Measurements from ENCODE around the gene SPTB.

The SPTB gene

DNA sequence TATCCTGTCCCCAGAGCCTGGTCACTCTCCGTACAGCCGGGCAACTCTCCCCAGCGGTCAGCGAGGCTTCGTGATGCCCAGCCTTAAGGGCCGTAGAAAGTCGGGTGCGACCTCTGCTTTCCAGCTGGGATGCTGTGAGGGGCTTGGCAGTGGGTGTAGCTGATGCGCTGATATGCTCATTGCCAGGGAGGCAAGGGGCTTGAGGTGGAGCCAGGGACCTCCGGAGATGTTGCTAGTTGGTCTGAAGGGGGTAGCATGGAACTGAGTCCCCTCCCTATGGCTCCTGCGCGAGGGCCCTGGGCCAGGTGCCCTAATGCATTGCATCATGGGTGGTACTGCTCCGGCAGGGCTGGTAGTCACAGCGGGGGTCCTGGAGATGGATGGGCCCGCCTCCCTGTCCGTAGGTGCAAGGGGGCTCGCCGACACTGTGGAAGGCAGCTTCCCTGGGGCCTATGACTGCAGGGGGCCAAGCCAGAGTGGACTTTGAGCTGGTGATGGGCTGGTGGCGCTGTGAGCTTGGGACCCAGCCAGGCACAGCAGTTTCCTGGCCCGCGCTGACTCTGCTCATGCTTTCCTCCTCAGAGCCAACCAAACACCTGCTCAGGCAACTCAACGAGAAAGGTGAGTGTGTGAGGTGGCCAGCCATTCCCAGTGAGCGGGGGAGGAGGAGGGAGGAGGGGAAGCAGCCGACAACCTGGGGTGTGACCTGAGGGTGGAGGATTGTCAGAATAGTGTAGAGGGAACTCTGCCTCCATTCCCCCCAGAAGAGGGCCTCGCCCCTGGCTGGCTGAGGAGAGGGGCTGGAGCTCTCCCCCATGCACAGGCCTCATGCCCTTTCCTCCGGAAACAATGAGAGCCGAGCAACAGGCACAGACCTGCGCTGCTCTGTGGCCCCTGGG, 143.2 kb downstream of the SPTB start:
- no peak overlapping the region for H3K27ac Mint-ChIP-seq
- H3K9me3 Mint-ChIP-seq = no peaks in the 10 kb centered on the region
- no peak overlapping the region for H3K4me3 Mint-ChIP-seq
- H3K27me3 Mint-ChIP-seq = no peaks in the 10 kb centered on the region
- DNase-seq (no peak), ATAC-seq (no peak)
- H3K4me1 Mint-ChIP-seq = no peaks in the 10 kb centered on the region

DNA sequence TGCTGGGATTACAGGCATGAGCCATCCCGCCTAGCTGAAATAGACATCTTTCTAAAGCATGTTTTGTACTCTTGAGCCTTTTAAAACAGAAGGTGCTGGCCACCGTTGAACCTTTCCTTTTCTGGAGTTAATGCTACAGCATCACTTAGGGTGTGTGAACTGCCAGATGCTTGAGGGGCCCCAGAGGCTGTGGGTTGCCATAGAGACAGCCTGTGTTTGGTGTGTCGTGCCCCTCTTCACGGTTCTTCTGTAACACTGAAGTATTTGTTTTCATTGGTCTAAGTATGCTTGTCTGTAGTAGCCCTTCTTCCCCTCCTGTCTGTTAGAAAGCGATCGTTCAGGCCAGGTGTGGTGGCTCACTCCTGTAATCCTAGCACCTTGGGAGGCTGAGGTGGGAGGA, 144.7 kb downstream of the SPTB start:
- Mint-ChIP-seq H3K9me3 (no peaks in the 10 kb centered on the region), H3K27ac (no peak overlapping the region), H3K4me3 (no peak overlapping the region), H3K27me3 (no peaks in the 10 kb centered on the region), H3K4me1 (no peaks in the 10 kb centered on the region)
- no peak for ATAC-seq
- no peak for DNase-seq

DNA sequence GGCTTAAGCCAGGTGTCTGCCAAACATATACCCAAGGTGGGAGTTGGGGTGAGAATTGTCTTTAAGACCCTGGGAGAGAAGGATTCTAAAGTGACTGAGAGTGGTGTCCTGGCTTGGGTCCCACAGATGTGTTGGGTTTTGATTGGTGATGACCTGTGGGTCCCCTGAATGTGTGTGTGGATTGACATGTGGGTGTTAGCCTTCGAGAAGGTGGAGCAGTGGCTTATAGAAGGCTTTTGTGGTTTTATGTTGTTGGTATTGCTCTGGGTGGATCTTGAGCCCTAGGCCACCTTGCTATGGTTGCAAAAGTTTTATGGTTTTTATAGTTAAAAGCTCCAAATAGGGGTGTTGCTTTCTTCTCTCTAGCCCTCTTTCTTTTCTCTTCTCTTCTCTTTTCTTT, 145.8 kb downstream of the SPTB start:
- Mint-ChIP-seq H3K4me1 (no peaks in the 10 kb centered on the region), H3K4me3 (no peak overlapping the region), H3K27me3 (no peaks in the 10 kb centered on the region), H3K9me3 (no peaks in the 10 kb centered on the region), H3K27ac (no peak overlapping the region)
- no peak for DNase-seq
- ATAC-seq = no peak

DNA sequence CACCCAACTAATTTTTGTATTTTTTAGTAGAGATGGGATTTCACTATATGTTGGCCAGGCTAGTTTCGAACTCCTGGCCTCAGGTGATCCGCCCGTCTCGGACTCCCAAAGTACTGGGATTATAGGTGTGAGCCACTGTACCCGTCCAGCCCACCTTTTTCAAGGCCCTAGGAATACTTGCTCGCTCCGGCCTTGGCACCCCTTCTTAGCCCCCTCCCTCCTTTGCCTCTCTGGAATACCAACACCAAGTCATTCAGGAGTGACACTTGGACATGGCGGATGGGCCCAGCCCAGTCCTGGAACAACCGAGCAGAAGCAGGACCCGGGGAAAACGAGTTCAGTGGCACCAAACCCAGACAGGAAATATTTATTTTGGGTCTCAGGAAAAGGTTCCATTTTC, 146.4 kb downstream of the SPTB start:
- H3K4me3 Mint-ChIP-seq = no peak overlapping the region
- no peak for ATAC-seq
- DNase-seq = no peak
- H3K27me3 Mint-ChIP-seq = no peaks in the 10 kb centered on the region
- no peaks in the 10 kb centered on the region for H3K4me1 Mint-ChIP-seq
- no peak overlapping the region for H3K27ac Mint-ChIP-seq
- H3K9me3 Mint-ChIP-seq = no peaks in the 10 kb centered on the region

DNA sequence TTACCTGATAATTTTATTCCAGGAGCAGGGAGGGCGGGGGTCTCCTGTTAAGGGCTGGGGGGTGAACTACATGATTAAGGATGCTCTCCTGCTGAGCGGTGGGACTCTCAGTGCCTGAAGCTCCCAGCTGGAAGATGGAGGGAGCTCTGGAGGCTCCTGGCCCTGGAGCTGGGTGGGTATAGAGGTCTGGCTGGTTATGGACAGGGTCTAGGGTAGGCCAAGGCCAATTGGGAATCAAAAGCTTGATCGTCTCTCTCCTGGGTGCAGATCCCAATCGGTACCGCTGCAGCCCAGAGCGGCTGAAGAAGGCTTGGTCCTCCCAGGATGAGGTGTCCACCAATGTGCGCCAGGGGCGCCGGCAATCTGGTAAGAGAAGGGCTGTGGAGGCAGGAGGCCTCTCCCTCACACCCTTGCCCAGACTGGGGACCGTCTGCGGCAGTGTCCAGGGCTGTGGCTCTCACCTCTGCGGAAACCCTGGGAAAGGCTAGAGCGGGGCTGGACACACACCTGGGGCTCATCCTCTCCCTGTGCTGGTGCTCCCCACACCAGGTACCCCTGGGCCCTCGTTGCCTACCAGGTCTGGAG, 147.1 kb downstream of the SPTB start:
- no peak overlapping the region for H3K27ac Mint-ChIP-seq
- no peaks in the 10 kb centered on the region for H3K4me1 Mint-ChIP-seq
- H3K27me3 Mint-ChIP-seq = no peaks in the 10 kb centered on the region
- H3K9me3 Mint-ChIP-seq = no peaks in the 10 kb centered on the region
- DNase-seq (no peak), ATAC-seq (no peak)
- no peak overlapping the region for H3K4me3 Mint-ChIP-seq

DNA sequence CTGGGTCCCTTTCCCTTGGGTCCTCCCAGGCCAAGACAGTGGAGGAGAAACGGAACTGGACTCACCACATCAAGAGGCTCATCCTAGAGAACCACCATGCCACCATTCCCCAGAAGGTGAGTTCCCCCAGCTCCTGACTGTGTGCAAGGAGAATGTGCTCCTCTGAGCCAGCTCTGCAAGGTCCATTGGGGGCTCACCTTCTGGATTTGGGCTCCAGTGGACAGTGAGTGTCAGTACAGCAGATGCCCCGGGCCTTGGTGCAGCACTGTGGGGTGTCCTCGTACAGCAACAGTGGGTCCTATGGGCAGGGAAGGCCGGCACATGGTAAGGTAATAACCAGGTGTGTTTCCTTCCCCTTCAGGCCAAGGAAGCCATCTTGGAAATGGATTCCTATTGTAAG, 147.6 kb downstream of the SPTB start:
- H3K4me3 Mint-ChIP-seq = no peak overlapping the region
- H3K27ac Mint-ChIP-seq = no peak overlapping the region
- H3K4me1 Mint-ChIP-seq = no peaks in the 10 kb centered on the region
- DNase-seq = no peak
- no peaks in the 10 kb centered on the region for H3K27me3 Mint-ChIP-seq
- H3K9me3 Mint-ChIP-seq = no peaks in the 10 kb centered on the region
- no peak for ATAC-seq

DNA sequence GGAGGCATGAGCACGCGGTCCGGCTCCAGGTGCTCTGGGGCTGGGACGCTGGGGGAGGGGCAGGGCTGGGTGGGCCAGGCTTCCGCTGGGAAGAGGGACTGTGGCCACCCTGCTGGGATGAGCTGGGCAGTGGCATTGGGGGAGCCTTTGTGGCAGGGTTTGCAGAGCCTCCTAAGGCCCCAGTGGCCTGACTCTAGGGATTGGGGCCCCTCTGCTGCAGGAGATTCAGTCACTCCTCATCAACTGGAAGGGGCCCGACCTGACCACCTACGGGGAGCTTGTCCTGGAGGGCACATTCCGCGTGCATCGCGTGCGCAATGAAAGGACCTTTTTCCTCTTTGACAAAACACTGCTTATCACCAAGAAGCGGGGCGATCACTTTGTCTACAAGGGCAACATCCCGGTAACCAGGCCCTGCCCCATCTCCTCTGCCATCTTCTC, 148.5 kb downstream of the SPTB start:
- H3K27me3 Mint-ChIP-seq = no peaks in the 10 kb centered on the region
- H3K27ac Mint-ChIP-seq = no peak overlapping the region
- DNase-seq (no peak), ATAC-seq (no peak)
- H3K4me3 Mint-ChIP-seq = no peak overlapping the region
- H3K9me3 Mint-ChIP-seq = no peaks in the 10 kb centered on the region
- no peaks in the 10 kb centered on the region for H3K4me1 Mint-ChIP-seq

DNA sequence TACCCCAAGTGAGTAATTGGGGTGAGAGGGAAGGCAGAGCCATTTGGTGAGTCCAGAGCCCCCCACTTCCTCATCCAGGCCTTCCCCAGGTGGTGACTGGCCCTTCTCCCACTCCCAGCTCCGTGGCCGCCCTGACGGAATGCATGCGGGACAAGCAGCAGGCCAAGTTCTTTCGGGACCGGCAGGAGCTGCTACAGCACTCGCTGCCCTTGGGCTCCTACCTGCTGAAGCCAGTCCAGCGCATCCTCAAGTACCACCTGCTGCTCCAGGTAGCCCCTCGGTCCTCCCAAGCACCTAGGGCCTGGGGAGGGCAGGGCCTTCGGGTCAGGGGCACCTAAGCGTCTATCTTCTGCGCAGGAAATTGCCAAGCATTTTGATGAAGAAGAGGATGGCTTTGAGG, 149.0 kb downstream of the SPTB start:
- Mint-ChIP-seq H3K4me3 (no peak overlapping the region), H3K27me3 (no peaks in the 10 kb centered on the region), H3K4me1 (no peaks in the 10 kb centered on the region), H3K27ac (no peak overlapping the region), H3K9me3 (no peaks in the 10 kb centered on the region)
- DNase-seq (no peak), ATAC-seq (no peak)

DNA sequence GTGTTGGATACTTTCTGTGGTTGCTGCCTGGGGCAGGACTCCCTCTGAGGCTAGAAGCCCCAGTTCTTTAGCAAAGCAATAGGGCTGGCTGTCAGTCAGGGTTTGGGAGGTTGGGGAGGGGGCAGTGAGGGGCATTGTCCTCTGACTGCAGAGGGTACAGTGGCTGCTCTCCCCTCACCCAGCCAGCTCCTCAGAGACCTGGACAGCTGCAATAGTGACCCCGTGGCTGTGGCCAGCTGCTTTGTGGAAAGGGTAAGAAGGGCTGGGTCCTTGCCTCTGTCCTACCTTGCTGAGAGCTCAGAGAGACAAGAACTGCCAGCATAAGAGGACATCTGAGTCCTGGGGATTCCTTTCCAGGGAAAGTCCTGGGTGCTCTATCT, 149.7 kb downstream of the SPTB start:
- Mint-ChIP-seq H3K27ac (peak overlapping the region in 1 of 2 donors; percentile 22), H3K27me3 (no peaks in the 10 kb centered on the region), H3K4me1 (no peaks in the 10 kb centered on the region), H3K4me3 (no peak overlapping the region), H3K9me3 (no peaks in the 10 kb centered on the region)
- DNase-seq = no peak
- ATAC-seq = no peak

DNA sequence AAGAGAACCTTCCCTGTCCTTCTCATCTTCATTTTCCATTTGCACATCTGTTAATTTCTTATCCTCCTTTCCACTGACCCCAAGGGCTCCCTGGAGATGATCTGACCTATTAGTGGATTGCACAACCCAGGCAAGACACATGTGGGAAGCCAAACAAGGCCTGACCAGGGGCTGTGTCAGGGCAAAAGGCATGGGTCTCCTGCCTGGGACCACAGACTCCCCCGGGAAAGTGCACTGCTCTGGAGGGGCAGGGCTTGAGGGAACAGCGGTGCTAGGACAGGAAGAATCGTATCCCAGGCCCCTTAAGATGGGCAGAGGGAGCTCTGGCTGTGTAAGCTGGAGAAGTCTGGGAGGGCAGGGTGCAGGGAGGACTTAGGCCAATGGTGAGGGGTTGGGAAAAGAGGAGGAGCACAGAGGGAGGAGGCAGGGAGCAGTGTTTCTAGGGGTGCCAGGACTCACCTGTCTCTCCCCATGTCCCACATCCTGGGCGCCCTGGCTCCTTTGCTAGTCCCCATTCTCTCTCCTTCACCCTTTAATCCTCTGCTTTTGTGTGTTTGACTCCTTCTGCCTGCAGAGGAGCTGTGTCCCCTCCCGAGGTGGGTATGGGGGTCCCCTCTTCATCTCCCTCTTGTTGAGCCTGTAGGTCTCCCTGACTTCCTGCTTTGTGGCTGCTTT, 150.2 kb downstream of the SPTB start:
- no peak for ATAC-seq
- H3K9me3 Mint-ChIP-seq = no peaks in the 10 kb centered on the region
- no peak for DNase-seq
- H3K4me1 Mint-ChIP-seq = no peaks in the 10 kb centered on the region
- H3K27me3 Mint-ChIP-seq = no peaks in the 10 kb centered on the region
- H3K27ac Mint-ChIP-seq = no peak overlapping the region
- no peak overlapping the region for H3K4me3 Mint-ChIP-seq

DNA sequence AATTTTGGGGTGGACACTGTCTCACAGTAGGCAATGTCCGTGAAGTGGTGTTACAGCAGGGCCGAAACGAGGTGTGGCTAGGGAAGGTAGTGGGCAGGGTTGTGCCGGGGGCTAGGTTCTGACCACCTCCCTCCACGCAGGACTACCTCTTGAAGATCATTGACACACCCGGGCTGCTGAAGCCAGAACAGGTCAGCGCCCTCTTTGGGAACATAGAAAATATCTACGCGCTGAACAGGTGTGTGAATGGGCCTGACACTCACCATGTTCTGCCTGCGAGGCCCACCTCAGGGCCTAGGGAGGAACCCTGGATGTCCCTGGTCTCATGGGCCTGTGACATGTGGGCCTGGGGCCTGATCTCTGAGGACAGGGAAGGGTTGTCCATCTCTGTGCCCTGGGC, 150.9 kb downstream of the SPTB start:
- H3K27ac Mint-ChIP-seq = no peak overlapping the region

DNA sequence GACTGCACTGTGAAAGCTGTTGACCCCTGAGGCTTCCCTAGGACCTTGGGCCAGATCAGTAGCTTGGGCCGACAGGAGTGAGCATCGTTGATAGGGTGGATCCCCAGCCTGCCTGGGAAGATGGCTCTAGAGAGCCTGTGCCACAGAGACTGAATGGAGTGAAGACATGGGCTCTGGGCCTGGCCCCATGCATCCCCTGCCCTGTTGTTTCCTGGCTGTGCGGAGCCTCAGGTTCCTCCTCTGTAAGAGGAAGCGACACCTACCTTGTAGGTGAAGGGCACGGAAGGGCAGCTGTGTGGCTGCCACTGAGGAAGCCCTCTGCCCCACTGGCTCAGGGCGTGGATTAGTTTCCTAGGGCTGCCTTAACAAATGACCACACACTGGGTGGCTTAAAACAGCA, 151.6 kb downstream of the SPTB start:
- peaks cover 6% of the 10 kb centered on the region for H3K4me1 Mint-ChIP-seq
- H3K9me3 Mint-ChIP-seq = no peaks in the 10 kb centered on the region
- H3K27ac Mint-ChIP-seq = no peak overlapping the region
- no peaks in the 10 kb centered on the region for H3K27me3 Mint-ChIP-seq
- H3K4me3 Mint-ChIP-seq = no peak overlapping the region
- no peak for ATAC-seq
- DNase-seq = no peak

More for the DNA sequence above, 150.9 kb downstream of the SPTB start:
- Mint-ChIP-seq H3K27me3 (no peaks in the 10 kb centered on the region), H3K9me3 (no peaks in the 10 kb centered on the region), H3K4me3 (no peak overlapping the region), H3K4me1 (peaks cover 1% of the 10 kb centered on the region)
- DNase-seq = no peak
- no peak for ATAC-seq

DNA sequence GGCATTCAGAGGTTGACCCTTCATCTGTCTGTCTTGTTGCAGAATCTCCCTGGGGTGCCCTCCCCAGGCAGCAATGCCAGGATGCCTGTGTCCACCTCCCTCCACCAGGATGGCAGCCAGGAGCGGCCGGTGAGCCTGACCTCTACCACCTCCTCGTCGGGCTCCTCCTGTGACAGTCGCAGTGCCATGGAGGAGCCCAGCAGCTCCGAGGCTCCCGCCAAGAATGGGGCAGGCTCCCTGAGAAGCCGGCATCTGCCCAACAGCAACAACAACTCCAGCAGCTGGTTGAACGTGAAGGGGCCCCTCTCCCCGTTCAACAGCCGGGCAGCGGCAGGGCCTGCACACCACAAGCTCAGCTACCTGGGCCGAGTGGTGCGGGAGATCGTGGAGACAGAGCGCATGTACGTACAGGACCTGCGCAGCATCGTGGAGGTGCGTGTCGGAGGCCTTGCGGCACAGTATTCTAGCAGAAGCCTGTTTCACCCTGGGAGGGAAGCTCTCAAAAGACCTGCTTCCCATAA, 152.1 kb downstream of the SPTB start:
- Mint-ChIP-seq H3K27ac (no peak overlapping the region), H3K27me3 (no peaks in the 10 kb centered on the region), H3K9me3 (no peaks in the 10 kb centered on the region), H3K4me3 (no peak overlapping the region), H3K4me1 (peaks cover 10% of the 10 kb centered on the region)
- no peak for ATAC-seq
- no peak for DNase-seq

DNA sequence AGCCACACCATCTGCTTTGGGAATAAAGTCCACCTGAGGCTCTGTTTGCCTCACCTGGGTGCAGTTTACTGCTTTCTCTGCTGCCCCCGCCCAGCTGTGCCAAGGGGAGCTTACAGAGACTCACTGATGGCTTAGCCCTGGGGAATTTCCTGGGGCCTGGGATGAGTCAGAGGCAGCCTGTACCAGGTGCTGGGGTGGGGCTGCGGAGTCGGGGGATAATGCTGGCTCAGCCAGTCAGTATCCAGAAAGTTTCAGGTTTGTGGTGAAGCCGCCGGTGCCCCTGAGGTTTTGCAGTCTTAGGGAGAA, 153.2 kb downstream of the SPTB start:
- Mint-ChIP-seq H3K27ac (no peak overlapping the region), H3K4me3 (no peak overlapping the region), H3K9me3 (no peaks in the 10 kb centered on the region), H3K4me1 (peaks cover 13% of the 10 kb centered on the region), H3K27me3 (no peaks in the 10 kb centered on the region)
- ATAC-seq (no peak), DNase-seq (no peak)

DNA sequence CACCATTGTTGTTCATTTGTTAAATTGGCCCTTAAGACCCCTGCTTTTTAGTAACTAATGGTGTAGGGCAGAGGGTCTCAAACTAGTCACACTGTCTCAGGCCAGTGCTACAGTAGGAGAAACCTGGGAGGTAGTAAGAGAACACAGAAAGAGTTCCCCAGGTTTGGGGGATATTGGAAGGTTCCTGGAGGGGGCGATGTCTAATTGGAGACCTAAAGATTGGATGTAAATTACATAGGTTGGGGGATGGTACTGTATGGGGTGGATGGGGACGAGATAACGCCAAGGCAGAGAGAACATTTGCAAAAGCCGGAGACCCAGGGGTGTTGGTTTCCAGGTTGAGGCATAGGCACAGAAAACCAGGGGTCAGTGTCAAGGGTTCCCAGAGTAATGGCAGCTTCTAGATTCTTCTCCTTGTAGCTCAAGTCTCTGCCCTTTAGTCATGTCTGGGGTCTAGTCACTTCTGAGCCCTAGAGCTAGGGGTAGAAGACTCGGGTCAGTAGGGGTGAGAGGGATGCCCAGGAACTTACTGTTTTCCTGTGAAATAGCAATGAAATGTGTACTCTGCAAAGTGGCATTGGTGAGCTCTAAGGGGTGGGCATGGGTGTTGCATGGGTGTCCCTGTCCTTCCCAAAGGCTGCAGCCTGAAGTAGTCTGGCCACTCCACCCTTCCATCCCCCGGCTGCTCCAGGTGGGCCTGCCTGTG, 153.7 kb downstream of the SPTB start:
- Mint-ChIP-seq H3K4me3 (no peak overlapping the region), H3K27me3 (no peaks in the 10 kb centered on the region), H3K9me3 (no peaks in the 10 kb centered on the region), H3K27ac (no peak overlapping the region), H3K4me1 (peaks cover 13% of the 10 kb centered on the region)
- DNase-seq (no peak), ATAC-seq (no peak)
